GM23338 (cell line): ENCODE data around the gene MRPS14. TPM values are rescaled to one million over a fixed set of nuclear protein-coding genes. Genes with fewer than 3 reads are reported as not detected.

ENCODE experiments used
- ATAC-seq: fragments of 200-7000 bp; cut with Tn5 transposase; 3 replicates; pipeline ENCODE4 v1.9.1; 2020
- DNase-seq: peaks from one replicate; pipeline ENCODE4 v3.0.0-alpha.2; 2015; ENCODE audit warnings: low spot score
- H2AFZ ChIP-seq: fragments of 200-600 bp; sonication (generic); 2 replicates; pipeline ENCODE4 v1.8.0; 2016; ENCODE audit warnings: antibody characterized with exemption, mild to moderate bottlenecking, moderate library complexity
- H3F3A ChIP-seq: fragments of 200-600 bp; sonication (generic); replicated peaks from 2 replicates; pipeline ENCODE4 v1.8.0; 2017; ENCODE audit warnings: antibody characterized with exemption, mixed run types, low read depth
- H3K27ac ChIP-seq: fragments of 200-600 bp; sonication (generic); 2 replicates; pipeline ENCODE4 v1.6.1; 2016; ENCODE audit warnings: low read depth
- H3K27me3 ChIP-seq: fragments of 200-600 bp; sonication (generic); 2 replicates; pipeline ENCODE4 v1.8.0; 2016; ENCODE audit warnings: mild to moderate bottlenecking, mixed run types, moderate library complexity; ENCODE audit not compliant: insufficient read depth
- H3K36me3 ChIP-seq: fragments of 200-600 bp; sonication (generic); 2 replicates; pipeline ENCODE4 v1.8.0; 2016; ENCODE audit warnings: mild to moderate bottlenecking; ENCODE audit not compliant: insufficient read depth
- H3K4me1 ChIP-seq: fragments of 200-600 bp; sonication (generic); 2 replicates; pipeline ENCODE4 v1.8.0; 2016; ENCODE audit warnings: mild to moderate bottlenecking, moderate library complexity; ENCODE audit not compliant: insufficient read depth
- H3K4me2 ChIP-seq: fragments of 200-600 bp; sonication (generic); 2 replicates; pipeline ENCODE4 v1.7.1; 2017; ENCODE audit warnings: mixed run types
- H3K4me3 ChIP-seq: fragments of 200-600 bp; sonication (generic); 2 replicates; pipeline ENCODE4 v1.6.1; 2016; ENCODE audit warnings: mixed run types
- H3K79me2 ChIP-seq: fragments of 200-600 bp; sonication (generic); replicated peaks from 2 replicates; pipeline ENCODE4 v1.8.0; 2017; ENCODE audit warnings: mild to moderate bottlenecking; ENCODE audit not compliant: insufficient read depth
- H3K9me2 ChIP-seq: fragments of 200-600 bp; sonication (generic); 2 replicates; pipeline ENCODE4 v1.8.0; 2017; ENCODE audit not compliant: insufficient read depth
- H4K20me1 ChIP-seq: fragments of 200-600 bp; sonication (generic); replicated peaks from 2 replicates; pipeline ENCODE4 v1.8.0; 2017; ENCODE audit warnings: mild to moderate bottlenecking; ENCODE audit not compliant: insufficient read depth
- H3K27ac Mint-ChIP-seq: 2 replicates; pipeline ENCODE4 v1.8.0; 2020; ENCODE audit warnings: inconsistent platforms, mild to moderate bottlenecking, moderate library complexity, mixed read lengths
- H3K27me3 Mint-ChIP-seq: 3 replicates; pipeline ENCODE4 v1.8.0; 2022; ENCODE audit warnings: low read depth, mild to moderate bottlenecking, moderate library complexity, mixed read lengths, inconsistent platforms; ENCODE audit not compliant: insufficient read depth, poor library complexity
- H3K36me3 Mint-ChIP-seq: 3 replicates; pipeline ENCODE4 v1.8.0; 2021; ENCODE audit warnings: low read depth, mild to moderate bottlenecking, inconsistent platforms, moderate library complexity, mixed read lengths
- H3K4me1 Mint-ChIP-seq: 3 replicates; pipeline ENCODE4 v1.8.0; 2020; ENCODE audit warnings: mild to moderate bottlenecking, inconsistent platforms, mixed read lengths
- H3K4me3 Mint-ChIP-seq: 3 replicates; pipeline ENCODE4 v1.8.0; 2021; ENCODE audit warnings: moderate library complexity, mild to moderate bottlenecking, inconsistent platforms, mixed read lengths
- H3K9me3 Mint-ChIP-seq: 3 replicates; pipeline ENCODE4 v1.8.0; 2020; ENCODE audit warnings: moderate library complexity, mild to moderate bottlenecking, inconsistent platforms, mixed read lengths
- CREB1 ChIP-seq: fragments of 250-450 bp; sonication (Bioruptor Pico); IDR thresholded peaks from 2 replicates; pipeline ENCODE4 v1.5.0; 2020; ENCODE audit warnings: low read depth, mild to moderate bottlenecking, moderate library complexity
- CTCF ChIP-seq, 2 experiments: fragments of 200-600 bp in 1 of 2; sonication (generic) in 1 of 2; conservative IDR thresholded peaks; 2 replicates each; pipeline versions ENCODE4 v1.5.1 to v1.6.1; 2016 to 2017; ENCODE audit warnings: antibody characterized with exemption in 2 of 2, low read depth in 2 of 2, mild to moderate bottlenecking in 2 of 2, moderate library complexity in 1 of 2
- ETS1 ChIP-seq: IDR thresholded peaks from 2 replicates; pipeline ENCODE4 v1.6.1; 2016; ENCODE audit warnings: antibody characterized with exemption
- EZH2phosphoT487 ChIP-seq: fragments of 200-600 bp; sonication (generic); IDR thresholded peaks from one replicate; pipeline ENCODE4 v1.8.1; 2018; ENCODE audit warnings: antibody characterized with exemption; ENCODE audit not compliant: unreplicated experiment
- NANOG ChIP-seq: IDR thresholded peaks from 2 replicates; pipeline ENCODE4 v1.6.1; 2016; ENCODE audit warnings: antibody characterized with exemption, borderline replicate concordance
- POLR2AphosphoS5 ChIP-seq: IDR thresholded peaks from 2 replicates; pipeline ENCODE4 v1.6.1; 2016; ENCODE audit warnings: antibody characterized with exemption, low read depth
- REST ChIP-seq: IDR thresholded peaks from one replicate; pipeline ENCODE4 v1.6.1; 2018; ENCODE audit warnings: antibody characterized with exemption; ENCODE audit not compliant: unreplicated experiment
- STAT1 ChIP-seq: IDR thresholded peaks from one replicate; pipeline ENCODE4 v1.6.1; 2016; ENCODE audit warnings: antibody characterized with exemption; ENCODE audit not compliant: unreplicated experiment
- ZNF331 ChIP-seq: fragments of 250-450 bp; sonication (Bioruptor Pico); IDR thresholded peaks from 2 replicates; pipeline ENCODE4 v1.5.0; 2020; ENCODE audit warnings: low read depth, mild to moderate bottlenecking, moderate library complexity
- polyA plus RNA-seq: library from polyadenylated mRNA; unstranded; fragments of >200 nt; fragmentation: Nextera tagmentation; extraction: Ambion mirVana; gene quantifications from 2 replicates; pipeline ENCODE4 v1.2.1, GENCODE V29; 2016
- total RNA-seq: library from RNA; depleted of rRNA; stranded (reverse); fragments of >200 nt; shearing (Covaris generic); gene quantifications from 2 replicates; pipeline ENCODE4 v1.2.3, GENCODE V29; 2014

The MRPS14 gene
- total and polyA plus RNA-seq, 2 experiments from 2014 or later = 18.5 to 75.7 TPM

- TF ChIP-seq REST = no peak
These were observed 20.6 kb upstream of the MRPS14 start (continued) for GRCh38 chr1:175043824-175044223.

DNA sequence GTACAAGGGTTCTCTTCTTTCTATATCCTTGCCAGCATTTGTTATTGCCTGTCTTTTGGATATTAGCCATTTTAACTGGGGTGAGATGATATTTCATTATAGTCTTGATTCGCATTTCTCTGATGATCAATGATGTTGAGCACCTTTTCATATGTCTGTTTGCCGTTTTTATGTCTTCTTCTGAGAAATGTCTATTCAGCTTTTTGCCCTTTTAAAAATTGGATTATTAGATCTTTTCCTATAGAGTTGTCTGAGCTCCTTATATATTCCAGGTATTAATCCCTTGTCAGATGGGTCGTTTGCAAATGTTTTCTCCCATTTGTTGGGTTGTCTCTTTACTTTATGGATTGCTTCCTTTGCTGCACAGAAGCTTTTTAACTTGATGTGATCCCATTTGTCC is 19.4 kb upstream of the MRPS14 start:
- no peak overlapping the region for H3K4me3 Mint-ChIP-seq
- Histone ChIP-seq H3K79me2 (no peaks in the 10 kb centered on the region), H3F3A (no peaks in the 10 kb centered on the region), H3K4me1 (no peaks in the 10 kb centered on the region), H3K36me3 (no peaks in the 10 kb centered on the region), H3K27ac (no peak overlapping the region), H3K27me3 (no peaks in the 10 kb centered on the region), H4K20me1 (no peaks in the 10 kb centered on the region), H3K4me3 (no peak overlapping the region), H3K9me2 (0 out of 2 replicates have a peak, but pooled peaks cover 2% of the 10 kb centered on the region), H2AFZ (no peak overlapping the region), H3K4me2 (no peak overlapping the region)
- no peak overlapping the region for H3K27ac Mint-ChIP-seq
- no peaks in the 10 kb centered on the region; the same call in 2 of the 3 replicates for H3K9me3 Mint-ChIP-seq
- no peaks in the 10 kb centered on the region for H3K36me3 Mint-ChIP-seq
- no peak for DNase-seq
- TF ChIP-seq EZH2phosphoT487 (no peak), ZNF331 (CRISPR knock-in tag) (no peak), STAT1 (no peak), CTCF (conservative IDR thresholded peaks at IDR 0.05; ENCODE audit: low read depth in 2 of 2) (no peak)
- peaks cover 6% of the 10 kb centered on the region for H3K27me3 Mint-ChIP-seq
- H3K4me1 Mint-ChIP-seq = peaks cover 9% of the 10 kb centered on the region; the same call in 2 of the 3 replicates
- ATAC-seq = no peak

GRCh38 chr1:175040324-175040879 is 17.2 kb upstream of the MRPS14 start:
- no peak overlapping the region for H3K4me3 Mint-ChIP-seq
- DNase-seq (no peak), ATAC-seq (no peak)
- Histone ChIP-seq H3K36me3 (no peaks in the 10 kb centered on the region), H3F3A (no peaks in the 10 kb centered on the region), H3K4me2 (no peak overlapping the region), H3K79me2 (no peaks in the 10 kb centered on the region), H3K4me1 (peaks cover 17% of the 10 kb centered on the region), H3K27ac (no peak overlapping the region), H3K27me3 (no peaks in the 10 kb centered on the region), H3K9me2 (0 out of 2 replicates have a peak, but pooled peaks cover 2% of the 10 kb centered on the region), H4K20me1 (no peaks in the 10 kb centered on the region), H3K4me3 (no peak overlapping the region), H2AFZ (no peak overlapping the region)
- no peaks in the 10 kb centered on the region; the same call in 2 of the 3 replicates for H3K9me3 Mint-ChIP-seq
- H3K27ac Mint-ChIP-seq = no peak overlapping the region
- H3K36me3 Mint-ChIP-seq = no peaks in the 10 kb centered on the region
- H3K4me1 Mint-ChIP-seq = peaks cover 28% of the 10 kb centered on the region
- peaks cover 3% of the 10 kb centered on the region for H3K27me3 Mint-ChIP-seq
- TF ChIP-seq EZH2phosphoT487 (no peak), ETS1 (no peak), NANOG (no peak), CREB1 (CRISPR knock-in tag) (no peak), POLR2AphosphoS5 (no peak), CTCF (conservative IDR thresholded peaks at IDR 0.05; ENCODE audit: low read depth in 2 of 2) (no peak), STAT1 (no peak)
